GM18499 (cell line): ENCODE measurements around the gene RAB6B.

ENCODE experiments used
- ATAC-seq: cut with Tn5 transposase; IDR thresholded peaks from one replicate; pipeline ENCODE4 v1.9.1; 2021; ENCODE audit warnings: moderate number of reproducible peaks; ENCODE audit not compliant: insufficient read depth, unreplicated experiment

RAB6B gene

DNA sequence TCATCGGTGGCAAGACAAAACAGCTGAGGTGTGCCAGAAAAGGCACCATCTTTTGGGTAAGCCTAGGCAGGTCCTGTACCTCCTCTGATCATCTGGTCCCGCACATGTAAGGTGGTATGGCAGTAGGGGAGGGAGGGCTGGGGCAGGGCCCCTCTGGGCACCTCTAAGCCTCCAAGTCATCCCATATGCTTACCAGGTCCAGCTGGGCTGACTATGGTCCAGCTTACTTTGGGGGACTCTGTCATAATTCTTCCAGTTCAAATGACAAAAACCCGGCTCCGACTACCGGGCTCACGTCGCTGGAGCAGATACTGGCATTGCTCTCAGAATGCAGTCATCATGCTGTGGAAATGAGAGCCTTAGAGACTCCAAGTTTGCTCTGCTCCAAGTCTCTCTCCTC is 1.9 kb upstream of the RAB6B start:
- ATAC-seq: no peak

DNA sequence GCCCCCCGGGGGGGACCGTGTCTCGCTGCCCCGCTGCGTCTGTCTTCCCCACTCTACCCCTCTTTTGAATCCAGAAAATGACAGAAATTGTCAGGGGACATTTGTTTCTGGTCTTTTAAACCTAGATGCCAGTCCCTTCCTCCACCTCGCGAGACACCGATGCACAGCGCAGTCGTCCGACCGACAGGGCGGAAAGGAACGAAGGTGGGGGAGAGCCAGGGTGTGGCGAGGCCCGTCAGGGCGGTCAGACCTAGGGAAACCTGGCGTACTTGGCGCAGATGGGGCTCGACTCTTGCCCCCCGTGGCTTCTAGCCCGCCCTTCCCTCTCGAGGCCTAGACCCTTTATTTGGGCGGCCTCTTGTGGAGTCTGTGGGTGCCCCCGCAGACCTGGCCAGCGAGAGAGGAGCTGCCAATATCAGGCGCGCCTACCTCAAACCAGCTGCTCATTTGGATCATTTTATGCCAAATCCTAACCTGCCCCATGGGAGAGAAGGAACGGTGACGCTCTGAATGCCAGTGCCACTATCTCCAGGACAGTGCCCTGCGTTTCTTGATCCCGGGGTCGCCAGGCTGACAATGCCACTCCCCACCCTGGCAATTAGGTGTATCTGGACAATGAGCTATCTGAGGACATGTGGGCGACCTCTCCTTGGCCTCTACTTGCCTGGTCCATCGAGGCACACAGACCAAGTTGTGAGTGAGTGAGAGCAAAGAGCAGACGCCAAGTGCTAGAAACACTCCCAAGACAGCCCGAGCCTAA is 500 bp upstream of the RAB6B start:
- no peak for ATAC-seq

- ATAC-seq: no peak
These were observed 1.1 kb downstream of the RAB6B start for GRCh38 chr3:133894353-133895207.

GRCh38 chr3:133893683-133894352 is 1.9 kb downstream of the RAB6B start:
- no peak for ATAC-seq

DNA sequence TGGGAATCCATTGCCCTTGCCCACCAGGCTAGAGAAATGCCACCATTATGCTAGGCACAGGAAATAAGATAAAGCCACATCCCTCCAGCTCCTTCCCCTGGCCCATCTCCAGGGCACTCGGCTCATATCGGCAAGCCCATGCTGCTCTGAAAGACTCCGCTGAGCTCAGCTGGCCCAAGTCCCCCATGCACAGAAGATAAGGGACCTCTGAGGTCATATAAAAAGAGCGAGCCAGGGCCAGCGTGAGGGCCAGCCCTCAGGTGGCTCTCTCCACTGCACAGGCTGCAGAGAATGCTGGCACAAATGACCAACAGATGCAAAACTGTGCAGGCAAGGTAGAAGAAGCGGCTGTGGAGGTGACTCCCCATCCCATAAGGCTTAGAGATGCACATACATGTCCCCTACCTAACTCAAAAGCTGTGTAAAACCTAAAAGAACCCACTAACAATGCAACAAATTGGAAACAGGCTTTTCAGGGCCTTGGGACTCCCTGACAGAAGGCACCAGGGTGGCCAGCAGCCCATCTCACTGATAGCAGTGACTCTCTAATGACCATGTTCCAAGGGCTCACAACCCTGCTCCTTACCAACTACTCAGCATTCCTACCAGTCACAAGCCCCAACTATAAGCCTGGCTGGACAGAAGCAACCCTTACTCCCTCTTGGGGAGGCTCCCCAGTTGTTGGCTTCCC is 3.0 kb downstream of the RAB6B start:
- no peak for ATAC-seq

- no peak for ATAC-seq
These were observed 3.9 kb downstream of the RAB6B start for GRCh38 chr3:133891662-133892378.

DNA sequence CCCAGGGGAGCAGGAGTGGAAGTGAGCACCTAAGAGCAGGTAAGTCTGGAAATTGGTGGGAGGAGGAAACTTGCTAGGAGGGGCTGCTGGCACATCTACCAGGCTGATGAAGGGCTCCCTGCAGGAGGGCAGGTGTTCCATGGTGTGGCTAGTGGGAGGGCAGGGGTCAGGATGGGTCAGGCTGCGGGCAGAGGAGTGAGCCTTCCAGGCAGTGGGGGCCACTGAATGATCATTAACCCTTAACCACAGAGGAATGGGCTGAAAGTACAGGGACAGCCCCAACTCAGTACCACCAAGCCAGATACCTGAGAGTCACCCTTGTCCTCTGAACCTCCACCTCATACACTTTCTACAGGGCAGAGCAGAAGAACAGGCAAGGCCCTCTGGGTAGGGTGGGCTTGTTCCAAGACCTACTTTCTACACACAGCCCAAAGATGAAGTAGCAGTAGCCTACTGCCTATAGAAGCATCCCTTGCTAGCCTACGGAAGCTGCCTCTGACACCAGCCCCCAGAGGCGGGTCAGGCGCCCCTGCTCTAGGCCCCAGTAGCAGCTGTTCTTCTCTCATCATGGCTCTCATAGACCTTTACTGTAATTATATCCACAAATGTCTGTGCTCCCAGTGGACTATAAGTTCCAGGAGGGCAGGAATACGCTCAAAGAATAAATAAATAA is 4.6 kb downstream of the RAB6B start:
- no peak for ATAC-seq

DNA sequence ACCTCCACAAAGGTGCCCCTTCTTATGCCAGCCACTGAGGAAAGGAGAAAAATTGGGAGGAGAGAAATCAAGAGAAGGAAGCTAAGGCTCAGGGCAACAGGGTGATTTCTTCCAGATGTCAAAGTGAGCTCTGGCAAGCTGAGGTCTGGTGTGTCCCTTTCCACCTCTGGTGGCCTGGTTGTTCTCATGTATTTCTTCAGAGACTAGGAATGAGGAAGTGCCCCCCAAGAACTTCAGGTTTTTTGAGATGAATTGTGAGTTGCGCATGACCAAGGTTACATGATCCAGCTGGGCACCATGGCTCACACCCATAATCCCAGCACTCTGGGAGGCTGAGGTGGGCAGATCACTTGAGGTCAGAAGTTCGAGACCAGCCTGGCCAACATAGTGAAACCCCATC is 5.6 kb downstream of the RAB6B start:
- ATAC-seq: no peak

DNA sequence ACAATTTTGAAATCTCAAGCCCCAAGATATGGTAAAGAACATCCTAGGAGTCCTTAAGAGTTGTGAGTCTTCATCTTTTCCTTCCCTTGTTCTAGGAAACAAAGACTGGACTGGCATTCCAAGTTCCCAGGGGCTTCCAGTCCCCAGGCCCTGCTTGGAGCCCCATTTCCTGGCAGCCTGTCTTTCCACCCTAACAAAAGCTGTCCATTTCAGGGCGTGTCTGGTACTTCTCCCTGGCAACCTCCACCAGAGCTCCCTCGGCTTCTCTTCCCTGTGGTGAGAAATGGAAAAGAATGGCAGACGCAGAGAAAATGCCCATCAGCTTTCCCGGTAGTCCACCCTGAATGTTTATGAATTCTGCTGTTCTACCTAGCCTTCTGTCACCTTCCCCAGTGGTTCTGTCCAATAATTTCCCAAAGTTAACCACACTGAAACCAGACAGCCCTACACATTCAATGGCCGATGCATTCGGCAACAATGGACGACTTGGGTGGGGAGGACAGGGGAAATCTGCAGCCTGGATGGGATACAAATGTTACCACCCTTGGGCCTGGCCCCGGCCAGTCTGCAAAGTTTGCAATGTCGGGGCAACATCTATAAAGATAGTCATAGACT is 6.8 kb downstream of the RAB6B start:
- no peak for ATAC-seq

- ATAC-seq: no peak
These were observed 7.6 kb downstream of the RAB6B start for GRCh38 chr3:133887803-133888703.

DNA sequence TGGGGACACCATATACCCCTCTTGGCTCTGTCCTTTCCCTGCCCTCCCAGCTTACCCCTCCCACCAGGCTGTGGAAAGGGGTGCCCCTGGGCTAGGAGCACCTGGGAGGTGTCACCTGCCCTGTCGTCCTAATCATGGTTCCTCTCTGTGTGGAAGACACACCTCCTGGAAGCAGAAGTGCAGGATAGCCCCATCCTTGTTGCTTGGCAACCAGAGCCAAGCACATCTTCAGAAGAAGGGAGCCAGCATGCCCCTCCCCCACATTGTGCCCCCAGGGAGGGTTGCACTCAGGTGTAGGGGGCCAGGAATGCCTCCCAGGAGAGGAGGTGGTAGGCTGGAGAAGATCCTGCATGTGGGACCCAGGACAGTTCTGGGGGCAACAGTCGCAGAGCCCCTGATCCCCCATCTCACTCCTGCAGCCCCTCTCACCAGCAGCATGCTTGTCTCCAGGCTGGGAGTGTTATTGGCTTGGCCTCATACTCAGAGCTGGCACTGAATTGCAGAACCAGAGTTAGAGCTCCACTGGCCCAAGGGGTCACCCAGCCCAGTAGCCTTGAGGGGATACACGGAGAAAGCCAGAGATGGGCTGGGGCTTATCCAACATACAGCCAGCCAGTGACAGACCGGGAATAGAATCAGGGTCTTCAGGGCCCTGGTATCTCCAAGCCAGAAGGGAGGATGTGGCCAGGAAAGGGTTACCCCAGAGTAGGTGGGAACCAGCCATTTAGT is 8.4 kb downstream of the RAB6B start:
- no peak for ATAC-seq

DNA sequence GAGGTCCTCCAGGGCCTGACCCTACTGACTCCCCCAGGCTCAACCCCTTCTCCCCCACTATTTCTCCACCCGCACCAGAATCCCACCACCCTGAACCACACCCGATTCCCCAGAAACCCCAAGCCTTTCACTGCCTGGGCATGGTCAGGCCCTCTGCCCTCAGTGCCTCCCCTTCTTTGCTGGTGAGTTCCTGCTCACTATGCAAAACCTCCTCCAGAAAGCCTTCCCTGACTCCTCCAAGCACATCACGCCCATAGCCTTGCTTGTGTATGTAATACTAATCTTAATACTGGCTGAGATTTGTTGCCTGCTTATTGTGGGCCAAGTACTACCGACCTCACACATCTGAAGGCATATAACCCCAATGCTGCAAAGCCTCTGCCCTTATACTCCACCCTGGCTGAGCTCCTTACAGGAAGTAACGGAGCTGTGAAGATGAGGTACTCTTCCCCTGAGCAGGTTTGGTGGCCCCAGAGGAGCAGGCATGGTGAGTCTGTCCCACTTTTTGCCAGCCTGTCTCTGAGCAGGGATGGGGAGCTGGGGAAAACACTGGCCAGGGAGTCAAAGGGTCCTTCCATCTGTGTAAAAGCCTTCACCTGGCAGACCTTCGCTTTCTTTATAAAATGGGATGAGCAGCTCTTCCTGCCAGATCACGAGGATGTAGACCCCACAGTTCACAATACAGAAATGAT is 9.5 kb downstream of the RAB6B start:
- no peak for ATAC-seq

DNA sequence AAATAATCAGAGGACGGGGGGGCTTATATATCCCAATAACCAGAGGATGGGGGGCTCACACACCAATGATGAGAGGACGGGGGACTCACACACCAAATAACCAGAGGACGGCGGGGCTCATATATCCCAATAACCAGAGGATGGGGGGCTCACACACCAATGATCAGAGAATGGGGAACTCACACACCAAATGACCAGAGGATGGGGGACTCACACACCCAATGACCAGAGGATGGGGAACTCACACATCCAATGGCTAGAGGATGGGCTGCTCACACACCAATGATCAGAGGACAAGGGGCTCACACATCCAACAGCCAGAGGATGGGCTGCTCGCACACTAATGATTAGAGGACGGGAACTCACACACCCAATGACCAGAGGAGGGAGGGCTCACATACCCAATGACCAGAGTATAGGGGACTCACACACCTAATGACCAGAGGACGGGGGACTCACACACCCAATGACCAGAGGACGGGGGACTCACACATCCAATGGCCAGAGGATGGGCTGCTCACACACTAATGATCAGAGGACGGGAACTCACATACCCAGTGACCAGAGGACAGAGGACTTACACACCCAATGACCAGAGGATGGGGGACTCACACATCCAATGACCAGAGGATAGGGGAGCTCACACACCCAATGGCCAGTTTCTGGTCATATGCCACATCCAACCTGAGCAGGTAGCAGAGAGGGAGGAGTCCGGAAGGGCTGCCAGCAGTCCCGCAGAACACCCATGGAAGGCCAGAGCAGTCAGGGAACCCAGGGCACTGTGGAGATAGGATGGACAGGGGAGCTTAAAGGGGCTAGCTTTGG is 10.6 kb downstream of the RAB6B start:
- ATAC-seq: no peak

- ATAC-seq: no peak
These were observed 11.4 kb downstream of the RAB6B start for GRCh38 chr3:133884054-133884886.

DNA sequence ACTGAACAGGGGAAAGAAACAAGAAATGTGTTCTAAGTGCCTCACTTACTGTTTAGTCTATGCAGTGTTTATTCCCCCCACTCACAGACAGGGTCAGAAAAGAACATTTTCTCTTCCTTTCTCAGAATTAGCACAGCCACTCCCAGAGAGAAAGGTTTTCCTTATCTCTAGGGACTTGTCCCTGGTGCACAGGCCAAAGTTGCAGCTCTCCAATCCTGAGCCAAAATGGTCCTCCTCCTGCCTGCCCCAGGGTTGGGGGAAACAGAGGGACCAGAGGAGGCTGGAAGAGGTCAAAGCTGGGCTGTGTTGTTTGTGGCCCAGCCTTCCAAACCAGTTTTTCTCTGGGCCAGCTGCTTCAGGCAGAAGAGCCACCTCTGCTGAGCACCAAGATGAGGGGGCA is 12.0 kb downstream of the RAB6B start:
- ATAC-seq: no peak
